Duodenal mucosa (tissue), 2 donors: ENCODE measurements around the gene ELP1.

Experiments
- H3K27ac ChIP-seq: one replicate; pipeline ENCODE4 v1.7.0; 2013; ENCODE audit warnings: low read depth, low read length
- H3K27me3 ChIP-seq, 2 donors: one replicate each; pipeline ENCODE4 v1.7.0; 2013; ENCODE audit warnings: low read length in 2 of 2, control low read depth in 1 of 2; ENCODE audit not compliant: insufficient read depth in 2 of 2, control insufficient read depth in 1 of 2
- H3K36me3 ChIP-seq, 2 donors: one replicate each; pipeline ENCODE4 v1.7.0; 2013; ENCODE audit warnings: low read length in 2 of 2, control low read depth in 1 of 2; ENCODE audit not compliant: insufficient read depth in 2 of 2, control insufficient read depth in 1 of 2
- H3K4me1 ChIP-seq, 2 donors: one replicate each; pipeline ENCODE4 v1.7.0; 2013; ENCODE audit warnings: low read length in 2 of 2, control low read depth in 1 of 2; ENCODE audit not compliant: insufficient read depth in 2 of 2, control insufficient read depth in 1 of 2
- H3K4me3 ChIP-seq, 2 donors: one replicate each; pipeline ENCODE4 v1.7.0; 2013; ENCODE audit warnings: low read length in 2 of 2, low read depth in 1 of 2
- H3K9ac ChIP-seq, 2 donors: one replicate each; pipeline ENCODE4 v1.7.0; 2013; ENCODE audit warnings: low read length in 2 of 2, low read depth in 1 of 2
- H3K9me3 ChIP-seq, 2 donors: one replicate each; pipeline ENCODE4 v1.7.0; 2013; ENCODE audit warnings: low read length in 2 of 2, control low read depth in 1 of 2; ENCODE audit not compliant: control insufficient read depth in 1 of 2

Gene ELP1

DNA sequence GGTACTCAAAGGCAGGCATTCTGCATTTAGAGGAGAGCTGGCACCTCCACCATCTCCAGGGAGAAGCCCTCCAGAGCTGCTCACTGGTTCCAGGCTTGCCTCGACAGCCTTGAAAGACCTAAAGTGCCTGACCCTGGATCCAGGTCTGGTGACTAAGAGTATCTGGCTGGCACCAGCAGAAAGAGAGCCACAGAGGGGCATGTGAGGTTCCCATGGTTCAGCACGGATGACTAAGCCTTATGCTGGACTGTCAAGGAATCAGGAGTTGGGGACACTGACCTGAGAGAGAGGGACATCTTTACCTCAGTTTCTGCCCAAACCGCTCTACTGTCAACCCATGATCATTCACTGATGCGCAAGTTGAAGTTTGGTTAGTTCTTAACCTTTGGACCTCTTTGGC, 68.9 kb downstream of the ELP1 start:
- Histone ChIP-seq H3K36me3 (peaks cover 5 to 13% of the 10 kb centered on the region in 2 donors), H3K27ac (no peak overlapping the region), H3K27me3 (no peaks in the 10 kb centered on the region), H3K9me3 (no peaks in the 10 kb centered on the region), H3K4me3 (no peak overlapping the region), H3K4me1 (no peaks in the 10 kb centered on the region), H3K9ac (no peak overlapping the region)

DNA sequence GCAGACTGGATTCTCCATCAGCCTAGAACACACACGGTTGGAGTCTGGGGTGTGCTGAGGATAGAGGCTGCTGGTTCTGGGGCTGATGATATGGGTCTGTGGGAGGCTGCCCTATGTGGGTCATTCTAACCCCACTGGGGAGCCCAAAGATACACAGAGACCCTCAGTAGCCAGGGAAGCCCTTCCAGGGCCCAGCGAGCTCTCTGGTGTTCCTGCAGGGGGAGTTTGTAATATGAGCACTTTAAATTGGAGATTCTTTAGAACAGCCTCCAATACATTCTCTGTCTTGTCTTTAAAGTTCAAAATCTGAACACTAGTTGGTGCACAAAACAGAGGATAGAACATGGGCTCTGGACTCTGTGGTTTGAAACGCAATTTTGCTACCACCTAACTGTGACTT, 69.5 kb downstream of the ELP1 start:
- no peak overlapping the region for H3K27ac ChIP-seq
- no peaks in the 10 kb centered on the region for H3K4me1 ChIP-seq
- no peak overlapping the region for H3K4me3 ChIP-seq
- H3K9me3 ChIP-seq, result no peaks in the 10 kb centered on the region
- H3K9ac ChIP-seq, result no peak overlapping the region
- peaks cover 4 to 13% of the 10 kb centered on the region in 2 donors for H3K36me3 ChIP-seq
- no peaks in the 10 kb centered on the region for H3K27me3 ChIP-seq

DNA sequence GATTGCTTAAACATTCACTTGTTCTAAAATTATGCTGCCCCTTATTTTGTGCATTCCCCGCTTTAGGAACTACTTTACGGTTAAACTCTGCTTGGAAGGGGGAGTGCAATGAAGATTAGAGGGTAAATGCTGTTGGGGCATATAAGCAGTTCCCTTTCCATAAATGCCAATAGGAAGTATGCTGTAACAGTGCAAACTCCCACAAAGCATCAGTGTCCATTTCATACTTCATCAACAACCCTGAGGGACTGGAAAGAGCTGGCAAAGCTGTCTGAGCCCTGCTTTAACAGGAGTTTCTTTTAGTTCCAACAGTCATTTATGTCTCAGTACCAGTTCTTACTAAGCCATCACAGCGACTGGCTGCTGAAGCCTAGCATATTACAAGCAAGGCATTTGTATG, 70.0 kb downstream of the ELP1 start:
- Histone ChIP-seq H3K27me3 (no peaks in the 10 kb centered on the region), H3K27ac (no peak overlapping the region), H3K4me1 (no peaks in the 10 kb centered on the region), H3K4me3 (no peak overlapping the region), H3K36me3 (peaks cover 4 to 7% of the 10 kb centered on the region in 2 donors), H3K9me3 (no peaks in the 10 kb centered on the region), H3K9ac (no peak overlapping the region)

DNA sequence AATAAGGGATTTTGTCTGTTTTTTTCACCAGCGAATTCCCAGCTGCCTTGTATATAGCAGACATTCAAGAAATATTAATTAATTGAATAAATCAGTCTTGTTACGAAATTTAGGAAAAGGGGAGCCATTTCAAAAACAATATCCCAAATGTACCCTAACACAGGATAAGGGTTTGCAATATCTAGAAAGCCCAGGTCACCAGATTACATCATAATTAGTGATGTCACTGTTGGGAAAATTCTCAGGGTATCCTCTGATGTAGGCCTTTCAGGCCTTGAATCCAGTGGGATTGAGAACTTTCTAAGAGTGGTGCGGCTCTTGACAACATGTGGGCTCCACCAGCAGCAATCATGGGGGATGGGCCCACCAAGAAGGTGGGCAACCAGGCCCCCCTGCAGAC, 71.9 kb downstream of the ELP1 start, which contains the start of gene ACTL7A:
ACTL7A (plus strand) TSS at position 270 of the 400 bp plus-strand sequence; CDS start at position 327, 57 bp downstream.
- peaks cover 0 to 1% of the 10 kb centered on the region in 2 donors for H3K36me3 ChIP-seq

DNA sequence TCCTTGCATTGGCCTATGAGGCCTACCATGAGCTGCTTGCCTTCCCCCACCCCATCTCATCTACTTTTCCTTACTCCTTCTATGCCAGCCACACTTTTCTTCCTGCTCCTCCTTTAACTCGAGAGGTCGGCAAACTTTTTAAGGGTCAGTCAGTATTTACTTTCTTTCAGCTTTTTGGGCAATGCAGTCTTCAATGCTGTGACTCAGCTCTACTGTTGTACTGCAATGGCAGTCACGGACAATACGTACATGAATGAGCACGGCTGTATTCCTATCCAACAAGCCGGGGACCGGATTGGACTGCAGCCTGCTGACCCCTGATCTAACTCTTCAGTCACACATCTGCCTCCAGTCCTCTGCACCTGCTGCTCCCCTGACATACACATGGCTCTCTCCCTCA, 72.5 kb downstream of the ELP1 start:
- H3K27me3 ChIP-seq, result no peaks in the 10 kb centered on the region
- H3K9ac ChIP-seq, result no peak overlapping the region
- H3K36me3 ChIP-seq, result no peaks in the 10 kb centered on the region
- no peak overlapping the region for H3K4me3 ChIP-seq
- no peak overlapping the region for H3K27ac ChIP-seq
- H3K4me1 ChIP-seq, result no peaks in the 10 kb centered on the region
- no peaks in the 10 kb centered on the region for H3K9me3 ChIP-seq

More for the DNA sequence above, 71.9 kb downstream of the ELP1 start, which contains the start of gene ACTL7A:
- H3K9me3 ChIP-seq, result no peaks in the 10 kb centered on the region
- H3K27ac ChIP-seq, result no peak within 1 kb of the TSS
- no peak within 1 kb of the TSS for H3K4me3 ChIP-seq
- no peak within 1 kb of the TSS for H3K9ac ChIP-seq
- H3K4me1 ChIP-seq, result no peaks in the 10 kb centered on the region
- no peaks in the 10 kb centered on the region for H3K27me3 ChIP-seq

DNA sequence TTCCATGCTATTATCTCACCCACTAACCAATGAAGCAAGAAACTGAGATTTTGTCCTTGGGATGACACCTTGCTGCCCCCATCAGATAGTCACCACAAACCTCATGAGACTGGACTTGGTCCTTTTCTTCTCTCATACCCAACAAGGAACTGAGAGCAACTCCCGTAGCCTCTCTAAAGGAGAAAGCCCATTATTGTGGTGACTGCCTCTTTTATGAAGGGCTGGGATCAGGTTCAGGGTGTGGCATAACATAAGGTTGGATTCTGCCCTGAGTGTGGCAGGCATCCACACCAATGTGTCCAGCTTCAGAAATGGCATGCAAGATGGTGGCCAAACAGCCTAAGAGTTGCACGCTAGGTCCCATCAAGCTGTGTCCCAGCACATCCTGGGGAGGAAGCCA, 73.2 kb downstream of the ELP1 start:
- H3K27ac ChIP-seq, result no peak overlapping the region
- no peaks in the 10 kb centered on the region for H3K27me3 ChIP-seq
- H3K4me3 ChIP-seq, result no peak overlapping the region
- H3K9me3 ChIP-seq, result no peaks in the 10 kb centered on the region
- no peaks in the 10 kb centered on the region for H3K36me3 ChIP-seq
- no peak overlapping the region for H3K9ac ChIP-seq
- no peaks in the 10 kb centered on the region for H3K4me1 ChIP-seq

DNA sequence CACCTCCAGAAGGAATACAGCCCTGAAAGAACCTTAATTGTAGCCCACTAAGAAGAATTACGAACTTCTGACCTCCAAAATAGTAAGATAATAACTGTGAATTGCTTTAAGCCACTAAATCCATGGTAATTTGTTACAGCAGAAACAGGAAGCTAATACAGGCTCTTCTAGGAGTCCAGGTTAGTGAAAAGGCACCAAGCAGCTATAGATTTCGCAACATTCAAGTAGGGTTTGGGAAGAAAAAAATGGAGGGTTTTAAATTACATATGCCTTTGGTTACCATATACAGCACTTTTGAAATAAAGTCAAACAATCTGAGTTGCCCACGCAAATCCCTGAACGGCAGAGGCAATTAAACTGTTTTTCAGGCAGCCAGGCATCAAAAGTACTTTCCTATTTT, 73.6 kb downstream of the ELP1 start:
- Histone ChIP-seq H3K4me3 (no peak overlapping the region), H3K4me1 (no peaks in the 10 kb centered on the region), H3K36me3 (no peaks in the 10 kb centered on the region), H3K27ac (no peak overlapping the region), H3K27me3 (no peaks in the 10 kb centered on the region), H3K9me3 (no peaks in the 10 kb centered on the region), H3K9ac (no peak overlapping the region)

DNA sequence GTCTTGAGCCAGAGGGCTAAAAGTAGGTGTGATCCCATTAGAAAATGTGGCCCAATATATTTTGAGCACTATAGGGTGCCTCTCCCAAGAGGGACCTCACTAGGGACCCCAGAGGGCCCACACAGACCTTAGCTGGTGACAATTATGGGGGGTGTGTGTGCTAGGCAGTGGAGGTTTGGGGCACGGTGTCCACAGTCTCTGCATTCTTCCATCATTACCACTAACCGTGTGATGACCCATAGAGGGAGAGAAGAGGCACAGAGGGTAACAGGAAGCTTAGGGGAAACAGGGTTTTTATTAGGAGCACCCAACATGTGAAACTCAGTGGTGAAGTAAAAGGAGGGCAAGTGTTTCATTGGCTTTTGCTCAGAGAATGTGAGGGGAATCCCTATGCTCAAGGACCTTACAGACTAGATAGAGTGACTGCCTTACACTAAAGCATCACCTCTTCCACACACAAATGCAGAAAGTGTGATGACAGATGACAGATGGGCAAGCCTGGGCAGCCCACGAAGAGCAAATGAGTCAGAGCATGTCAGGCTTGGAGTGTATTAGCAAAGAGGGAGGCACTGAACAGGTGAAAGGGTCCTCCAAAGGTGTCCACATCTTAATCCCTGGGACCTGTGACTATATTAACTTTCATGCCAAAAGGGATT, 74.3 kb downstream of the ELP1 start:
- Histone ChIP-seq H3K4me3 (no peak overlapping the region), H3K27me3 (no peaks in the 10 kb centered on the region), H3K9me3 (no peaks in the 10 kb centered on the region)

DNA sequence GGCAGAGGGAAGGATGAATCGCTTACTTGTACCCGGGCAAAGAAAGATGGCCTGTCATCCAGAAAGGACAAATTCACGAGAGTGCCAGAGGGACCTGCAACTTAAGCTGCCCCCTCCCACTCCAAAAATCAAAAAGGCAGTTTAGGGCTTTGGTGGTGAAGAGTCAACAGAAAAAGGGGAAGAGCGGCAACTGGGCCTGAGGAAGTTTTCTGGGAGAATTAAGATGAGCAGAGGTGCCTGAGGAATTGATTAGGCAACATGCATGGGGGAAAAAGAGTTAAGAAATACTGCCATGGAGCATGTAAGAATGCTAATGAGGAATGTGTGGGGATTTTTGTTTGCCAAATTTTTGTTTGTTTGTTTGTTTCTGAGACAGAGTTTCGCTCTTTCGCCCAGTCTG, 76.4 kb downstream of the ELP1 start:
- Histone ChIP-seq H3K4me3 (no peak overlapping the region), H3K9ac (no peak overlapping the region), H3K9me3 (no peaks in the 10 kb centered on the region), H3K27me3 (no peaks in the 10 kb centered on the region), H3K4me1 (no peaks in the 10 kb centered on the region), H3K36me3 (no peaks in the 10 kb centered on the region), H3K27ac (no peak overlapping the region)

More for the DNA sequence above, 74.3 kb downstream of the ELP1 start:
- no peak overlapping the region for H3K9ac ChIP-seq
- H3K36me3 ChIP-seq, result no peaks in the 10 kb centered on the region
- H3K4me1 ChIP-seq, result no peaks in the 10 kb centered on the region
- H3K27ac ChIP-seq, result no peak overlapping the region

DNA sequence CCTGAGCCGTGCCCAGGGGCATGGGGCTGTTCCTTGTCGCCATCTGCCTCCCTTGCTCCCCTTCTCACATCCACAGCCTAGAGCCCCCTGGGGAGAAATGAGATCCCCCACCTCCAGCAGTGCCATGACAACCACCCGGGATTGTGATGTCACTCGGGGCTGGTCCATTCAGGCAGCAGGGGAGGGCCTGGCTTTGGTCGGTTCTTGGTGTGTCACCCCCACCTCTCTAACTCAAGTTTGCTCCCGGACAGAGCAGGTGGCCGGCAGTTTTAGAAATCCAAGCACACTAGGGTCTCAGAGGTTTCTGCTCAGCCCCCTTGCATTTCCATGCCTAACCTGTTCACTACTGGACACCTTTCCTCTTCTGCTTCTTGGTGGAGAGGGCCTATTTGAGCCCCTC, 78.0 kb downstream of the ELP1 start, which contains the start of gene ACTL7B:
ACTL7B (minus strand) TSS at position 99 of the 400 bp plus-strand sequence; CDS start at position 43, 56 bp downstream.
- H3K27ac ChIP-seq, result no peak within 1 kb of the TSS
- H3K4me1 ChIP-seq, result no peaks in the 10 kb centered on the region
- no peak within 1 kb of the TSS for H3K4me3 ChIP-seq

More for the DNA sequence above, 78.0 kb downstream of the ELP1 start, which contains the start of gene ACTL7B:
- no peaks in the 10 kb centered on the region for H3K27me3 ChIP-seq
- H3K36me3 ChIP-seq, result no peaks in the 10 kb centered on the region
- no peaks in the 10 kb centered on the region for H3K9me3 ChIP-seq
- no peak within 1 kb of the TSS for H3K9ac ChIP-seq
